ENCODE results near the gene NDUFAF7. TPM values are rescaled to one million over a fixed set of nuclear protein-coding genes. Genes with fewer than 3 reads are reported as not detected.
"Not testable (repeated sequence)": the region's sequence is repeated elsewhere in the genome, so short reads cannot be mapped to it uniquely, and the experiment has no call there.

NDUFAF7 gene
- total RNA-seq, 4 donors from 2014 or later = 16.8 to 39.6 (median 22.0) TPM

DNA sequence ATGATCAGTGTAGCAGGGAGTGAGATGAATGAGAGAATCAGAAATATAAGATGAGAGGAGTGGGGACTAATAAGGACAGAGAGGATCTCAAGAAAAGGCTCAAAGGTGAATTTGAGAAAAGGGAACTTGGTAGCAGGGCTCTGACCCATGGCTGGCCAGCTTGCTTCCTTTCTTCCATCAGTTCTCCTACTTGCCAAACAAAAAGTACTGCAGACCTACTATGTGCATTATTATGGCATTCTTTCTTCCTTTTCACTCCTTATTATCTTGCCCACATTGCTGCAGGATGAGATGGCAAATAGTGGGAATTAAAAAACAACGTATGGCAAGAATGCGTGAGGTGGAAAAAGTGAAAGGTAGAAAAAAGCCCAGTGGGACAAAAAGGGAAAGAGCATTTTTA, 60.2 kb downstream of the NDUFAF7 start:
- Histone ChIP-seq H3K27me3 (no peaks in the 10 kb centered on the region), H3K36me3 (peaks cover 0 to 5% (median 0%) of the 10 kb centered on the region in 3 donors), H3K4me3 (no peak overlapping the region), H3K4me1 (peaks cover 0 to 8% (median 0%) of the 10 kb centered on the region in 4 donors), H3K9me3 (no peaks in the 10 kb centered on the region), H3K27ac (no peak overlapping the region)
- no peak for DNase-seq
- TF ChIP-seq, protein P1, sequence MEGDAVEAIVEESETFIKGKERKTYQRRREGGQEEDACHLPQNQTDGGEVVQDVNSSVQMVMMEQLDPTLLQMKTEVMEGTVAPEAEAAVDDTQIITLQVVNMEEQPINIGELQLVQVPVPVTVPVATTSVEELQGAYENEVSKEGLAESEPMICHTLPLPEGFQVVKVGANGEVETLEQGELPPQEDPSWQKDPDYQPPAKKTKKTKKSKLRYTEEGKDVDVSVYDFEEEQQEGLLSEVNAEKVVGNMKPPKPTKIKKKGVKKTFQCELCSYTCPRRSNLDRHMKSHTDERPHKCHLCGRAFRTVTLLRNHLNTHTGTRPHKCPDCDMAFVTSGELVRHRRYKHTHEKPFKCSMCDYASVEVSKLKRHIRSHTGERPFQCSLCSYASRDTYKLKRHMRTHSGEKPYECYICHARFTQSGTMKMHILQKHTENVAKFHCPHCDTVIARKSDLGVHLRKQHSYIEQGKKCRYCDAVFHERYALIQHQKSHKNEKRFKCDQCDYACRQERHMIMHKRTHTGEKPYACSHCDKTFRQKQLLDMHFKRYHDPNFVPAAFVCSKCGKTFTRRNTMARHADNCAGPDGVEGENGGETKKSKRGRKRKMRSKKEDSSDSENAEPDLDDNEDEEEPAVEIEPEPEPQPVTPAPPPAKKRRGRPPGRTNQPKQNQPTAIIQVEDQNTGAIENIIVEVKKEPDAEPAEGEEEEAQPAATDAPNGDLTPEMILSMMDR (IDR thresholded peaks at IDR 0.05) = no peak
- no peak for TF ChIP-seq POLR2A (IDR thresholded peaks at IDR 0.05)

DNA sequence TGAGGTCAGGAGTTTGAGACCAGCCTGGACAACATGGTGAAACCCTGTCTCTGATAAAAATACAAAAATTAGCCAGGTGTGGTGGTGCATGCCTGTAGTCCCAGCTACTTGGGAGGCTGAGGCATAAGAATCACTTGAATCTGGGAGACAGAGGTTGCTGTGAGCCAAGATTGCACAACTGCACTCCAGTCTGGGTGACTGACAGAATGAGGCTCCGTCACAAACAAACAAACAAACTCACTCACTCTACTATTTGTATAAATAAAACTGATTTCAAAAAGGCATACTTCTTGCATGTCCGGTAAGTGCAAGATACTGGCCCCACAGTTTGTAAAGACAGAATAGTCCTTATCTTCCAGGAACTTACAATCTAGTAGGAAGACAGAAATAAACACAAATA, 63.4 kb downstream of the NDUFAF7 start:
- H3K4me1 ChIP-seq, H3K36me3 ChIP-seq, H3K4me3 ChIP-seq, H3K27me3 ChIP-seq, DNase-seq, H3K27ac ChIP-seq, H3K9me3 ChIP-seq: not testable (repeated sequence)

DNA sequence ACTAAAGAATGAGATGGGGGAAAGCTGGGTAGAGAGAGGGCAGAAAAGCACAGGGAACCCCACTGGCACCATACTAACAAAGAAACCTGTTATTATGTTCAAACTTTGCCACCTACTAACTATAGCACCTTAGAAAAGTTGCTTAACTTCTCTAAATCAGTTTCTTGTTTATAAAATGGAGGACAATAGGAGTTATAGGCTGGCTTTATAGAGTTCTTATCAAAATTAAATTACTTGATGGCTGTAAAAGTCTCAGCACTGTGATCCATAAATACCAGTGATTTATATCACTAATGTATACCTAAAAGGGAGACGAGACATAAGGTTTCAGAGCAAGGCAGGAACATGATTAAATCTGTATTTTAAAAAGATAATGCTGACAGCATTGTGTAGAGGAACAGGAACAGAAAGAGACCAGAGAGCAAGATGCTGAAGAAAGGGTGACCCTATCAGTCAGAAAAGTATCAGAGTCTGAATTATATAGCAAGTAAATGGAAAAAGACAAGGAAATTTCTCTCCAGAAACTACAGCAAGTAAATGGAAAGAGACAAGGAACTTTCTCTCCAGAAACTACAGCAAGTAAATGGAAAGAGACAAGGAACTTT, 64.1 kb downstream of the NDUFAF7 start:
- no peak for TF ChIP-seq POLR2A (IDR thresholded peaks at IDR 0.05)
- TF ChIP-seq, protein P1 (IDR thresholded peaks at IDR 0.05) = no peak

DNA sequence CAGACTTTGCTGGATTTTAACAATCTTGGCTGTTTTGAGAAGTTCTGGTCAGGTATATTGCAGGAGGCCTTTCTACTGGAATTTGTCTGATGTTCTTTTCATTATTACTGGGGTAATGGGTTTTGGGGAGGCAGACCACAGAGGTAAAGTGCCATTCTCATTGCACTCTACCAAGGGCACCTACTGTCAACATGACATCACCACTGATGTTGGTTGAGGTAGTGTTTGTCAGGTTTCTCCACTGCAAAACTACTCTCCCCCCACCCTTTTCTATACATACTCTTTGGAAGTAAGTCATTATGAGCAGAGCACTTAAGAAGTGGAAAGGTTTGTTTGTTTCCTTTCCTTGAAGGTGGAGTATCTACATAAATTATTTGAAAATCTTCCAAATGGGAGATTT, 66.2 kb downstream of the NDUFAF7 start:
- no peaks in the 10 kb centered on the region for H3K9me3 ChIP-seq
- no peak for DNase-seq
- peaks cover 0 to 8% (median 0%) of the 10 kb centered on the region in 4 donors for H3K4me1 ChIP-seq
- no peaks in the 10 kb centered on the region for H3K27me3 ChIP-seq
- TF ChIP-seq, protein P1 (IDR thresholded peaks at IDR 0.05) = no peak
- no peak for TF ChIP-seq POLR2A (IDR thresholded peaks at IDR 0.05)
- H3K27ac ChIP-seq = no peak overlapping the region
- H3K36me3 ChIP-seq = no peaks in the 10 kb centered on the region
- H3K4me3 ChIP-seq = no peak overlapping the region

More for the DNA sequence above, 64.1 kb downstream of the NDUFAF7 start:
- Histone ChIP-seq H3K4me3 (no peak overlapping the region), H3K36me3 (peaks cover 0 to 1% (median 0%) of the 10 kb centered on the region in 3 donors), H3K27me3 (no peaks in the 10 kb centered on the region), H3K9me3 (no peaks in the 10 kb centered on the region), H3K27ac (no peak overlapping the region), H3K4me1 (peaks cover 0 to 8% (median 0%) of the 10 kb centered on the region in 4 donors)
- no peak for DNase-seq

Other genes with a start within 250 kb of the NDUFAF7 start
- 10 to 100 TPM; 32.2 to 48.7 (median 39.4) TPM for gene HEATR5B, start 147.3 kb upstream of the NDUFAF7 start, total RNA-seq
- gene GPATCH11, start 147.1 kb upstream of the NDUFAF7 start, total RNA-seq = 1 to 10 TPM; 3.7 to 9.9 (median 5.9) TPM
- gene EIF2AK2, start 74.7 kb upstream of the NDUFAF7 start, total RNA-seq = 10 to 100 TPM; 18.7 to 31.2 (median 25.7) TPM
- not detected for gene SULT6B1, start 43.0 kb upstream of the NDUFAF7 start, total RNA-seq
- gene CEBPZOS, start 35.2 kb upstream of the NDUFAF7 start, total RNA-seq = 10 to 100 TPM; 19.3 to 42.1 (median 32.0) TPM
- 100 to 1,000 TPM in 1 of 4 donors, 10 to 100 TPM in 3; 21.0 to 104 (median 32.1) TPM for gene CEBPZ, start 62 bp upstream of the NDUFAF7 start, total RNA-seq
- 10 to 100 TPM in 3 of 4 donors, 1 to 10 TPM in 1; 9.5 to 80.0 (median 20.3) TPM for gene PRKD3, start 93.2 kb downstream of the NDUFAF7 start, total RNA-seq
- gene QPCT, start 113.0 kb downstream of the NDUFAF7 start, total RNA-seq = 1 to 10 TPM in 1 of 4 donors, under 1 TPM in 2, not detected in 1; 0.66 to 1.6 (median 0.88) TPM

Data from Peyer's patch (tissue), 4 donors.